Measurements from ENCODE around the gene PALLD. TPM values are rescaled to one million over a fixed set of nuclear protein-coding genes. Genes with fewer than 3 reads are reported as not detected.

PALLD gene
- total RNA-seq, 1 experiment from 2014 or later: 26.7 TPM

- DNase-seq (no peak), ATAC-seq (peak; percentile 15; the same call in 1 of the 2 replicates)
- H2AFZ ChIP-seq (ENCODE audit: low read length): no peak overlapping the region
- no peaks in the 10 kb centered on the region for H3K9me2 ChIP-seq (replicated peaks; ENCODE audit: low read length)
- TF ChIP-seq CTCF (conservative IDR thresholded peaks at IDR 0.05; ENCODE audit: low read depth, low read length) (no peak), EZH2phosphoT487 (IDR thresholded peaks at IDR 0.05; ENCODE audit: borderline replicate concordance, low read length) (no peak), EZH2 (IDR thresholded peaks at IDR 0.05; ENCODE audit: low read length, unreplicated experiment) (no peak)
- no peak overlapping the region for H3K4me2 ChIP-seq (ENCODE audit: low read length)
- no peaks in the 10 kb centered on the region for H3K9me3 ChIP-seq (ENCODE audit: low read length)
- no peaks in the 10 kb centered on the region for H3K79me2 ChIP-seq (ENCODE audit: low read length)
- no peak overlapping the region for H3K27ac ChIP-seq (ENCODE audit: low read length)
- no peaks in the 10 kb centered on the region for H3K27me3 ChIP-seq (ENCODE audit: low read length)
- no peaks in the 10 kb centered on the region for H4K20me1 ChIP-seq (ENCODE audit: low read length)
- no peak overlapping the region for H3K4me3 ChIP-seq (ENCODE audit: low read length)
- no TSS peak for BruUV-seq (replicated peaks)
- no peaks in the 10 kb centered on the region for H3F3A ChIP-seq (ENCODE audit: low read length, unreplicated experiment)
- ChIA-PET CTCF (no interaction called here), POLR2A (ENCODE audit: unreplicated experiment) (no interaction called here)
- no peak overlapping the region for H3K9ac ChIP-seq (ENCODE audit: low read length)
- 0 out of 2 replicates have a peak, but pooled peaks cover 2% of the 10 kb centered on the region for H3K36me3 ChIP-seq (ENCODE audit: low read depth, low read length)
- peaks cover 4% of the 10 kb centered on the region for H3K4me1 ChIP-seq (ENCODE audit: insufficient read depth, low read length)
- intact Hi-C loops (cut with micrococcal nuclease): no loop called here
Measured at GRCh38 chr4:168674077-168674747, 177.4 kb downstream of the PALLD start.

GRCh38 chr4:168674866-168675265, 178.0 kb downstream of the PALLD start:
- peak; percentile 26 for ATAC-seq
- Histone ChIP-seq H3K9ac (ENCODE audit: low read length) (no peak overlapping the region), H3K27ac (ENCODE audit: low read length) (0 out of 2 replicates have a peak overlapping the region, but pooled peaks have one; percentile 3), H3K4me3 (ENCODE audit: low read length) (no peak overlapping the region), H2AFZ (ENCODE audit: low read length) (no peak overlapping the region), H3K79me2 (ENCODE audit: low read length) (no peaks in the 10 kb centered on the region), H3K9me2 (replicated peaks; ENCODE audit: low read length) (no peaks in the 10 kb centered on the region), H4K20me1 (ENCODE audit: low read length) (no peaks in the 10 kb centered on the region), H3K36me3 (ENCODE audit: low read depth, low read length) (0 out of 2 replicates have a peak, but pooled peaks cover 2% of the 10 kb centered on the region), H3K4me2 (ENCODE audit: low read length) (no peak overlapping the region), H3K27me3 (ENCODE audit: low read length) (no peaks in the 10 kb centered on the region), H3F3A (ENCODE audit: low read length, unreplicated experiment) (no peaks in the 10 kb centered on the region), H3K4me1 (ENCODE audit: insufficient read depth, low read length) (peaks cover 10% of the 10 kb centered on the region), H3K9me3 (ENCODE audit: low read length) (no peaks in the 10 kb centered on the region)
- intact Hi-C loops (cut with micrococcal nuclease): no loop called here
- BruUV-seq (replicated peaks): no TSS peak
- no peak for TF ChIP-seq EZH2 (IDR thresholded peaks at IDR 0.05; ENCODE audit: low read length, unreplicated experiment)
- no peak for TF ChIP-seq EZH2phosphoT487 (IDR thresholded peaks at IDR 0.05; ENCODE audit: borderline replicate concordance, low read length)
- no peak for TF ChIP-seq CTCF (conservative IDR thresholded peaks at IDR 0.05; ENCODE audit: low read depth, low read length)
- DNase-seq: peak; percentile 38
- ChIA-PET POLR2A (ENCODE audit: unreplicated experiment) (interaction anchor here (0.6 kb wide), 1 partner anchor 41 kb away, joined by 4 read pairs; no protein-coding TSS in a partner anchor), CTCF (no interaction called here)

GRCh38 chr4:168677063-168677462, 180.2 kb downstream of the PALLD start:
- Histone ChIP-seq H4K20me1 (ENCODE audit: low read length) (no peaks in the 10 kb centered on the region), H3K4me3 (ENCODE audit: low read length) (no peak overlapping the region), H3K79me2 (ENCODE audit: low read length) (no peaks in the 10 kb centered on the region), H3K4me1 (ENCODE audit: insufficient read depth, low read length) (peaks cover 20% of the 10 kb centered on the region), H3F3A (ENCODE audit: low read length, unreplicated experiment) (no peaks in the 10 kb centered on the region), H3K27me3 (ENCODE audit: low read length) (no peaks in the 10 kb centered on the region), H3K4me2 (ENCODE audit: low read length) (no peak overlapping the region), H2AFZ (ENCODE audit: low read length) (no peak overlapping the region), H3K9me3 (ENCODE audit: low read length) (no peaks in the 10 kb centered on the region), H3K36me3 (ENCODE audit: low read depth, low read length) (peaks cover 8% of the 10 kb centered on the region), H3K9ac (ENCODE audit: low read length) (no peak overlapping the region), H3K27ac (ENCODE audit: low read length) (no peak overlapping the region), H3K9me2 (replicated peaks; ENCODE audit: low read length) (no peaks in the 10 kb centered on the region)
- ATAC-seq: no peak
- TF ChIP-seq EZH2phosphoT487 (IDR thresholded peaks at IDR 0.05; ENCODE audit: borderline replicate concordance, low read length) (no peak), EZH2 (IDR thresholded peaks at IDR 0.05; ENCODE audit: low read length, unreplicated experiment) (no peak), CTCF (conservative IDR thresholded peaks at IDR 0.05; ENCODE audit: low read depth, low read length) (no peak)
- DNase-seq: no peak
- intact Hi-C loops (cut with micrococcal nuclease): no loop called here
- ChIA-PET CTCF (no interaction called here), POLR2A (ENCODE audit: unreplicated experiment) (no interaction called here)
- no TSS peak for BruUV-seq (replicated peaks)
